NT2/D1 (cell line): Measurements from ENCODE around the gene CCNC.
"Not testable (repeated sequence)": the region's sequence is repeated elsewhere in the genome, so short reads cannot be mapped to it uniquely, and the experiment has no call there.

Experiments
- DNase-seq: peaks from one replicate; pipeline ENCODE4 v3.0.0-alpha.2; 2011; ENCODE audit warnings: low read depth, low spot score
- H3K27me3 ChIP-seq: 2 replicates; pipeline ENCODE4 v1.6.0; 2011; ENCODE audit warnings: mild to moderate bottlenecking; ENCODE audit not compliant: insufficient read length, insufficient read depth
- H3K36me3 ChIP-seq: 2 replicates; pipeline ENCODE4 v1.6.1; 2011; ENCODE audit warnings: mild to moderate bottlenecking, low read length, mixed read lengths; ENCODE audit not compliant: insufficient read depth, insufficient read length
- H3K4me1 ChIP-seq: 2 replicates; pipeline ENCODE4 v1.5.1; 2011; ENCODE audit not compliant: insufficient read depth, insufficient read length
- H3K4me3 ChIP-seq: 2 replicates; pipeline ENCODE4 v1.5.1; 2011; ENCODE audit warnings: low read depth; ENCODE audit not compliant: insufficient read length
- H3K9ac ChIP-seq: 2 replicates; pipeline ENCODE4 v1.6.0; 2011; ENCODE audit warnings: low read depth; ENCODE audit not compliant: insufficient read length
- H3K9me3 ChIP-seq: 2 replicates; pipeline ENCODE4 v1.5.1; 2011; ENCODE audit warnings: mild to moderate bottlenecking, low read length; ENCODE audit not compliant: insufficient read depth
- SUZ12 ChIP-seq: IDR thresholded peaks from 2 replicates; pipeline ENCODE4 v1.6.1; 2011; ENCODE audit not compliant: insufficient read length, insufficient read depth; ENCODE audit errors: extremely low read depth
- YY1 ChIP-seq: IDR thresholded peaks from 2 replicates; pipeline ENCODE4 v1.6.1; 2011; ENCODE audit not compliant: insufficient read length, insufficient read depth
- ZNF274 ChIP-seq: IDR thresholded peaks from 2 replicates; pipeline ENCODE4 v1.6.1; 2011; ENCODE audit warnings: mild to moderate bottlenecking, low read depth, low read length

CCNC gene

GRCh38 chr6:99605911-99606655 lies 37.6 kb upstream of the CCNC start:
- Histone ChIP-seq H3K9me3 (no peaks in the 10 kb centered on the region), H3K9ac (no peak overlapping the region), H3K27me3 (peaks cover 100% of the 10 kb centered on the region), H3K4me3 (no peak overlapping the region), H3K4me1 (peaks cover 11% of the 10 kb centered on the region), H3K36me3 (no peaks in the 10 kb centered on the region)
- no peak for TF ChIP-seq YY1
- no peak for TF ChIP-seq ZNF274
- TF ChIP-seq SUZ12 = no peak
- no peak for DNase-seq

GRCh38 chr6:99605074-99605734 lies 36.7 kb upstream of the CCNC start:
- no peaks in the 10 kb centered on the region for H3K9me3 ChIP-seq
- H3K4me3 ChIP-seq = no peak overlapping the region
- no peak overlapping the region for H3K9ac ChIP-seq
- H3K27me3 ChIP-seq = peaks cover 100% of the 10 kb centered on the region
- H3K4me1 ChIP-seq = peaks cover 11% of the 10 kb centered on the region
- DNase-seq = no peak
- H3K36me3 ChIP-seq = no peaks in the 10 kb centered on the region
- TF ChIP-seq SUZ12 = no peak
- no peak for TF ChIP-seq YY1
- TF ChIP-seq ZNF274 = no peak

GRCh38 chr6:99604166-99605073 lies 36.0 kb upstream of the CCNC start:
- no peak for DNase-seq
- peaks cover 11% of the 10 kb centered on the region for H3K4me1 ChIP-seq
- H3K4me3 ChIP-seq = no peak overlapping the region
- peaks cover 100% of the 10 kb centered on the region for H3K27me3 ChIP-seq
- no peak for TF ChIP-seq ZNF274
- TF ChIP-seq SUZ12 = no peak
- no peak for TF ChIP-seq YY1
- H3K9ac ChIP-seq = no peak overlapping the region
- H3K36me3 ChIP-seq = no peaks in the 10 kb centered on the region
- no peaks in the 10 kb centered on the region for H3K9me3 ChIP-seq

- H3K27me3 ChIP-seq = peaks cover 100% of the 10 kb centered on the region
- peaks cover 11% of the 10 kb centered on the region for H3K4me1 ChIP-seq
- TF ChIP-seq SUZ12 (peak; percentile 3), YY1 (no peak), ZNF274 (no peak)
- no peak overlapping the region for H3K9ac ChIP-seq
- no peaks in the 10 kb centered on the region for H3K36me3 ChIP-seq
- DNase-seq = no peak
- H3K4me3 ChIP-seq = peak overlapping the region; percentile 24
- H3K9me3 ChIP-seq = no peaks in the 10 kb centered on the region
These were observed 35.1 kb upstream of the CCNC start for GRCh38 chr6:99603421-99604165.

- peak; percentile 58 for TF ChIP-seq SUZ12
- no peak for TF ChIP-seq ZNF274
- H3K9me3 ChIP-seq = no peaks in the 10 kb centered on the region
- peak overlapping the region; percentile 24 for H3K4me3 ChIP-seq
- peaks cover 100% of the 10 kb centered on the region for H3K27me3 ChIP-seq
- no peaks in the 10 kb centered on the region for H3K36me3 ChIP-seq
- H3K9ac ChIP-seq = no peak overlapping the region
- peaks cover 11% of the 10 kb centered on the region for H3K4me1 ChIP-seq
- no peak for DNase-seq
These were observed 34.3 kb upstream of the CCNC start for GRCh38 chr6:99602520-99603420.

GRCh38 chr6:99594696-99595095 lies 26.2 kb upstream of the CCNC start:
- H3K9ac ChIP-seq, DNase-seq, H3K4me1 ChIP-seq, H3K9me3 ChIP-seq, H3K36me3 ChIP-seq, H3K4me3 ChIP-seq: not testable (repeated sequence)
- peaks cover 100% of the 10 kb centered on the region for H3K27me3 ChIP-seq
